NCI-H1417 treated with DMSO at 0.1 percent for 48 hours (cell line): ENCODE data around the gene CAMTA1.

Experiments used
- DNase-seq: peaks from one replicate; lab custom pipeline; 2025; lab: John Stamatoyannopoulos, UW

Gene CAMTA1

DNA sequence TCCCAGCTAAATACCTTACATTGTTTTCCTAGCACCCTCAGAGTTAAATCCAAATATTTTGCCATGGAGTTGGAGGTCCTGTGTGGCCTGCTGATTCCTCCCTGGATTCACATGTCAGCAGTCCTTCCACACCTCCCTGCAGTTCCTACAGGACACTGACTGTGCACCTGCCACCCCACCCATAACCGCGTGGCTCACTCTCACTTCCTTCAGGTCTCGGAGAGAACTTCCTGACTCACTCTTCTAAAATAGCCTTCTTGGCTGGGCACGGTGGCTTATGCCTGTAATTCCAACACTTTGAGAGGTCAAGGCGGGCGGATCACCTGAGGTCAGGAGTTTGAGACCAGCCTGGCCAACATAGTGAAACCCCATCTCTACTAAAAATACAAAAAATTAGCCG lies 8.4 kb upstream of the CAMTA1 start:
- no peak for DNase-seq

DNA sequence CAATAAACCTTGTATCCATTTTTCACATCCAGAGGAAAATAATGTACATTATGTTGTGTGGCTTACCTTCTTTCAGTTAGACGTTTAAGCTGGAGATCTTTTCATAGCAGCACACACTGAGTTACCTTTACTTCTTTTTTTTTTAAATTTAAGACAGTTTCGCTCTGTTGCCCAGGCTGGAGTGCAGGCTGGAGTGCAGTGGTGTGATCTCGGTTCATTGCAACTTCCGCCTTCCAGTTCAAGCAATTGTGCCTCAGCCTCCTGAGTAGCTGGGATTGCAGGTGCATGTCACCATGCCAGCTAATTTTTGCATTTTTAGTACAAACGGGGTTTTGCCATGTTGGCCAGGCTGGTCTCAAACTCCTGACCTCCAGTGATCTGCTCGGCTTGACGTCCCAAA lies 7.4 kb upstream of the CAMTA1 start:
- no peak for DNase-seq

GRCh38 chr1:6779089-6779805 lies 6.0 kb upstream of the CAMTA1 start:
- DNase-seq = no peak

DNA sequence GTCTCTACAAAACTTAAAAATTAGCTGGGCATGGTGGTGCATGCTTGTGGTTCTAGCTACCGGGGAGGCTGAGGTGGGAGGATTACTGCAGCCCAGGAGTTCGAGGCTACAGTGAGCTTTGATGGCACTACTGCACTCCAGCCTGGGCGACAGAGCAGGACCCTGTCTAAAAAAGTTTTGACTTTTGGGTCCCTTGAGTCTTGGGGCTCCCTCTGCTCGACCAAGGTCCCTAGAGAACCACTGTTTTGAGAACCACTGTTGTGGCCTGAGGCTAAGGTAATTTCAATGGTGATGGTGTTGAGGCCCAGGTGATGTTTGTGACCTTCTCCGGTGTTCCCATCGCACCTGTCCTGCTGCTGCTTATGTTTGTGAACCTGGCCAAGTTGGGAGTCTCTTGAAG lies 3.1 kb upstream of the CAMTA1 start:
- no peak for DNase-seq

GRCh38 chr1:6783221-6783620 lies 2.0 kb upstream of the CAMTA1 start:
- no peak for DNase-seq

DNA sequence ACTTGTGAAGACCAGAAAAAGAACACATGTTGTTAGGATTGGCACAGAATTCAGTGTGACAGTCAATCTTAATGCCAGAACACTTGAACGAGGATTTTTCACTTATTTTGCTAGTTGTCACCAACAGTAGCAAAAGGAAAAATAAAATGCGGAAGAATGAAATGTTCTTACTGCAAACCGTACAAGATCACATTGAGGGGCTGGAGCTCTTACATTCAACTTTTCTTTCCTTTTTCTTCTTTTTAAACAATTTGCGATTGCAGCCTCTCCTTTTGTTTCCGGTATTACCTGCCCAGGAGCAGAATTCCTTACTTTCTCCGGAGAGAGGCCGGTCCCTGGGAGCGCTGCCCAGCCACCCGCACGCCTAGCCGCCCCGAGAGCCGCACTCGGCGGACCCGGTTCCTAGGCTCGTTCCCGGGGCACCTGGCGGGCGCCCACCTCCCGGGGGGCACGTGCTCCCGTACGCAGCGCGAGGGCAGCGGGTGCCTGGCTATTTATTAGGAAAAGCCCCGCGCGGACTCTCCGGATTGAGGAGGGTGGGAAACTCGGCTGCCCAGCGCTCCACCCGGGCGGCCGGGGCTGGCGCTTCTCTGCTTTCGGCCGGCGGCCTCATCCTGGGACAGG lies 1.2 kb upstream of the CAMTA1 start:
- DNase-seq = no peak

DNA sequence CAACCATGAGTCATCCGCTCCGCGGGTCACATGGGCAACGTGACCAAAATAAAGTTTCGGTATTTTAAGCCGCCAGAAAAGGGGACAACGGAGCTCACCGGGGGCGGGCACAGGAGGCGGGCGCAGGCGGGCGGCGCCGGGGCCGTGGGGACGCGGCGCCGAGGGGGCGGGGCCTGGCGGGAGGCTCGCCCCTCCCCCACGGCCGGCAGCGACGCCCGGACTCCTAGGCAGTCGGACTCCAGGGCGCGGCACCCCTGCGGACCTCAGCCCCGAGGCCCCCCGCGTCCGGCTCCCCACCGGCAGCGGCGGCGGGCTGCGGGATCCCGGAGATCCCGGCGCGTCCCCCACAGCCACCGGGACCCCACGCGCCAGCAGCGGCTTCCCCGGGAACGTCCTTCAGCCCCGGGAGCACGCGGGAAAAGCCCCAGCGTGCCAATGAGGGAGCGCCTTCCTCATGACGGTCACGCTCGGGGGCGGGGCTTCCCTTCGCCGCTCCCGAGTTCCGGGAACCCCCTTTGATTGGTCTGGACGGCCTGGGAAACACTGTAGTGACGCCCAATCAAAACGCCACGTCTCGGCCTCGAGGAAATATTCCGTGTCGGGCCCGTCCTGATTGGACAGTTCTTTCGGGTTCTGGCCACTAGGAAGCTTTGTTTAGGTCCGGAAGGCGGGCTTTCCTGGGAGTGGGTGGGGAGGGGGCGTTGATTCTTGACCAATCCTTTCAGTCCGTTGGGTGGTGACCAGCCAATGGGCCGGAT lies 515 bp upstream of the CAMTA1 start:
- DNase-seq = peak; percentile 98

DNA sequence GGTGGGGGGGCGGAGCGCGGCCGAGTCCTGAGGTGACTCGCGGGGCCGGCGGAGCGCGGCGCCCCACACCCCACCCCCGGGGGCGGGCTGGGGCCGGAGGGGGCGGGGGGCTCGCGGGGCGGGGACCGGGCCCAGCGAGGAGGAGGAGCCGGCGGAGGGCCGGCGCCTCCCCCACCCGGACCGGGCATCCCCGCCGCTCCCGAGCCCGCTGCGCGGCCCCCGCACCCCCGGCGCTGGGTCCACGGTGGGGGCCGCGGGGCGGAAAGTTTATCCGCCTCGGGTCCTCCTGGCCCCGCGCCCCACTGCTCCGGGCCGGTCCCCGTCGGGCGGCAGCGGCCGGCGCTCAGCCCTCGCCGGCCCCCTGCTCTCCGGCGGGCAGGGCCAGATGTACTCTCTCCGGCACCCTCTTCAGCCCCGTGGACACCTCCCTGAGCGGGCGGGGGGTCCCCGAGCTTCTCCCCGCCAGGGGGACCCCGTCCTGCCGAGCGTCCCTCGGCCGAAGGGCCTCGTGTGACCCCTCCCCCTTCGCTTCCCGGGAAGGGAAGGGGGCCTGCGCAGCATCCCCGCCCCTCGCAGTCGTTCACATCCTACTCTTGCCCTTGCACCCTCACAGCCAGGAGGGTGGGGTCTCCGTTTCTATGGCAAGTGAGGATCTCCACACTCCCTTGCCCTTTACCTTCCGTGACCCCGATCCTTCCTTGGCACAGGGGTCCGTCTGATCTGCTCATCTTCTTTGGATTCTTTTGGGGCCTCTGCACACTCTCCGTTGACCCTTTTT lies 663 bp downstream of the CAMTA1 start:
- no peak for DNase-seq

- DNase-seq = no peak
Measured at GRCh38 chr1:6788946-6789345, 3.7 kb downstream of the CAMTA1 start.

GRCh38 chr1:6790146-6790545 lies 4.9 kb downstream of the CAMTA1 start:
- DNase-seq = no peak

DNA sequence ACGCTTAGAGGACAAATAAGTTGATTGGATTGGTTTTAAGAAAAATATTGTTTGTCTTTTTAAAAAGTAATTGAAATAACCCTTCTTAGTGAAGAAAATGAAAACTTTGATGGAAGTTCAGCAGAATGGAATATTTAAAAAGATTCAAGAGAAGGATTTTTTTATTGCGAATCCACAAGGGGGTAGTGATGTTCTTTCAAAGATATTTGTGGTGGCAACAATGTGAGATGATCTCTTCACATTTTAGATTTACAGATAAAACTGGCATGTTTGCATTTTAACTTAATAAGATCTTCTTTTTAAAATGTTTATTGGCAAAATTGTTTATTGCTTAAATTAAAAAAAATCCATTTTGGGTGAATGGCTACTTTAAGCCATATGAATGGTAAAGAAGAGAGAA lies 8.9 kb downstream of the CAMTA1 start:
- DNase-seq = peak; percentile 1

DNA sequence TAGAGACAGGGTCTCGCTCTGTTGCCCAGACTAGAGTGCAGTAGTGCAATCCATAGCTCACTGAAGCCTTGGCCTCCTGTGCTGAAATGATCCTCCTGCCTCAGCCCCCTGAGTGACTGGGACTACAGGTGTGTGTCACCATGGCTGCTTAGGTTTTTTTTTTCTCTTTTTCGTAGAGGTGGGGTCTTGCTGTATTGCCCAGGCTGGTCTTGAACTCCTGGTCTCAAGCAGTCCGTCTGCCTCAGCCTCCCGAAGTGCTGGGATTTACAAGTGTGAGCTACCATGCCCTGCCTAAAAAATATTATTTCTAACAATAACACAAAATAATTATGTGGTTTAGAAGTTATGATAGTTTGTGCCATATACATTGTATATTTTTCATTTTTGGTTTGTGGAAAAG lies 9.9 kb downstream of the CAMTA1 start:
- no peak for DNase-seq

DNA sequence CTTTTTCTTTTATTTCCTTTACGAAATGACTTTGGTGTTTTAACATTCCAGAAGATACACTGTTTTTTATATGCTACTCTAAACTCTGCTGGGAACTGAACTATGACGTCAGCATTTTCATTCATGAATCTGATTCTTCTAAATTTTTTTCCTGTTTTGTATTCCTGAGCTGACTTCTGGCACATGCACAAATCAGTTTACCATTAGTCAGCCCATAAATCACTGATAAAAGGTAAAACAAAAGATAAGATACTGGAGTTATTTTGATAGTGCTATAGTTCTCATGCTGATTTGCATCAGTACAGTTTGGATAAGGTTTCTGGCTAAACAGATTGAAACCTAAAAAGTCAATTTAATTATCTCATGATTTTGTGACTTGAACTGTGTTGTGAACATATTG lies 10.4 kb downstream of the CAMTA1 start:
- no peak for DNase-seq

DNA sequence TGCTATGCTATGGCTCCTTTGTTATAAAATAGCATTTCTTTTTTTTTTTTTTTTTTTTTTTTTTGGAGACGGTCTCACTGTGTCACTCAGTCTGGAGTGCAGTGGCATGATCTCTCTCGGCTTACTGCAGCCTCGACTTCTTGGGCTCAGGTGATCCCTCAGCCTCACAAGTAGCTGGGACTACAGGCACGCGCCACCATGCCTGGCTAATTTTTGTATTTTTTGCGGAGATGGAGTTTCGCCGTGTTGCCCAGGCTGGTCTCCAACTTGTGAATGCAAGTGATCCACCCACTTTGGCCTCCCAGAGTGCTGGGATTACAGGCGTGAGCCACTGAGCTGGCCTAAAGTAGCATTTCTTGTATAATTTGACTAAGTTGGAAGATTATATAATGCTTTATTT lies 10.8 kb downstream of the CAMTA1 start:
- no peak for DNase-seq

DNA sequence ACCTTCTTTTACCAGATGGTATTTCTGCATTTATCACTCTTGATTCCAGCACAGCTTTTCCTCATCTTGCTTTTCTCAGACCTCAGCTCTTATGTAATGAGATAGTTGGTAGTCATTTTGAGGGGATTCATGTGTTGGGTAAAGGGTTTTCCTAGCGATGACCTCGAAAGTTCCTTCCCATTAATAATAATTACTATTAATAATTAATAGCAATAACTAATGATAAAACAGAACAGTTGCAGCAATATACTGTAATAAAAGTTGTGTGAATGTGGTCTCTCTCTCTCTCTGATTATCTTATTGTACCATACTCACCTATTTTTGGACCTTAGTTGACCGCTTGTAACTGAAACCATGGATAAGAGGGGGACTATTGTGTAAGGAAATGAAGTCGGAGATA lies 14.2 kb downstream of the CAMTA1 start:
- DNase-seq = no peak

DNA sequence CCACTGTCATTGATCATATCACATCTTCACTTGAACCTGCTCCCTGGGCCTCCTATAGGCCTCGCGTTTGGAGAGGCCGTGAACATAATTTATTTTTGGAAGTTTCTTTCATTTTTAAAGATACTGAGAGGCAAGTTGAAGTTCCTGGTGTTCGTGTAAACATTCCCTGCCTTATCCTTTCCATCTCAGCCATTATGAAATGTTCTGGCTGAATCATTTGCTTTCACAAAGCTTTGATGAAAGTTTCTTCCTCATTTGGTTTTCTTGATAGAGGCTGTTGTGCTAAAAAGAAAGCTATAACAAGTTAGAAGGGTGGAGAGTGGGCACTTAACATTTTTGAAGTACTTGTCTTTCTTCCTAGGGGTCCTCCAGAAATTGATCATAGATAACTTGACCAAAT lies 15.5 kb downstream of the CAMTA1 start:
- no peak for DNase-seq

GRCh38 chr1:6801199-6801598 lies 15.9 kb downstream of the CAMTA1 start:
- DNase-seq = no peak

DNA sequence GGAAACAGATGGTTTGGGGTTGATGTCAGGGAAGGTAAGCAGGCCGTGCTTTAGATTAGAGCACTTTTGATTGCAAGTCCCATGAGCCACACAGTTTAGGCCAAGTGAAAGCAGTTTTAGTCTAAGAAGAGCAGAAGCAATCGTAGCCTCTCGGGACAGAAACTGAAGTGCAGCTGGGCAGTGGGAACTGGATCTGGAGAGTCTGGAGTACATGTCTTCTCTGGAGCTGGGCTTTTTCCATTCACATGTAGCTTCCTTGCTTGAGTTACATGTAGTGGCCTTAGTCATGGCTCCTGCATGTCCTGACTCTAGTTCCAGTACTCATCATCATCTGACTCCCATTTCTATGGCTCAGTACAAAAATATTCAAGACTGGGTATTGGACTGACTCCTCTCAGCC lies 16.7 kb downstream of the CAMTA1 start:
- DNase-seq = no peak

GRCh38 chr1:6802454-6802853 lies 17.2 kb downstream of the CAMTA1 start:
- no peak for DNase-seq

- no peak for DNase-seq
Measured at GRCh38 chr1:6802893-6803292, 17.6 kb downstream of the CAMTA1 start.

DNA sequence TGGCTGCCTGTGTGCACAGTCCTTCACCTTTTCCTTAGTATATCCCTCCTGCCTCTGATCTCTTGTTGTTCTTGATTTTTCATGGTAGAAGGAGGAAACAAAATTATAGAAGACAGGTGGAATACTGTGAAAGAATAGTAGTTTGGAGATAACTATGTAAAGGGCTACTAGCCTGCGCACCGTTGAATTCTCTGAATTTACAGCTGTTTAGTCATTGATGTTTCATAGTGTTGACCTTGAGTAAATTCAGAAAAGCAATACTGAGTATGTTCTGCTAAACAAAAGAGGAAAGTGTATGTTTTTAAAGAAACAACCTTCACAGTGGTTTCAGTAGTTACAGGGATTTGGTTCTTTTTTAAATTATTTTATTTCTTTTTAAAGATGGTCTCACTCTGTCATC lies 18.1 kb downstream of the CAMTA1 start:
- DNase-seq = no peak

DNA sequence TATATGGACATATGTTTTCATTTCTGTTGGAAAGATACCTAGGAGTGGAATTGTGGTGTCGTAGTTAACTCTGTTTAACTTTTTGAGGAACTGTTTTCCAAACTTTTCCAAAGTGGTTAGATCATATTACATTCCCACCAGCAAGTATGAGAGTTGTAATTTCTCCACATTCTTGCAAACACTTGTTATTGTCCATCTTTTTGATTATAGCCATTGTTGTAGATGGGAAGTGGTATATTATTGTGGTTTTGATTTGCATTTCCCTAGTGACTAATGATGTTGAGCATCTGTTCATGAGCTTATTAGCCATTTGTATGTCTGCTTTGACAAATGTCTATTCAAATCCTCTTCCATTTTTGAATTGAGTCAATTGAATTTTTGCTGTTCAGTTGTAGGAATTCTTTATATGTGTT lies 19.8 kb downstream of the CAMTA1 start:
- DNase-seq = no peak

DNA sequence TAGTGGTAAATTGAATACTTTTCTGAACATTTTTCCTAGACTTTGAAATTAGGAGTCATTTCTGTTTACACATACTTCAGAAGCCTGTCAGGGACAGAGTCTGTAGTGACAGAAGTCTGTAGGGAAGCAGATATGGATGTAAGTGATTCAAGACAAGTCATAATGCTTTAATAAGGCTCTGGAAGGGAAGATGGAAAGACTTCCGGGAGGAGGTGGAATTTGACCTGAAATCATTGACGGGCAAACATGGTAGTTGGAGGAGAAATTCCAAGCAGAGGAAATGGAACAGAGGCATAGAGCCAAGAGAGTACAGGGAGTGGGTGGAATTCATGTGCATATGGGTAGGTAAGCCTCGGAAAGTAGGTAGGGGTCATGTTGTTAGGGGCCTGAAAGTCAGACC lies 22.5 kb downstream of the CAMTA1 start:
- no peak for DNase-seq
